ENCODE data around the gene PKN3.

PKN3 gene

GRCh38 chr9:128750926-128751595 lies 48.8 kb downstream of the PKN3 start:
- no peak for DNase-seq

GRCh38 chr9:128753627-128754026 lies 51.3 kb downstream of the PKN3 start:
- no peak for DNase-seq

GRCh38 chr9:128757602-128758001 lies 55.3 kb downstream of the PKN3 start:
- DNase-seq = no peak

GRCh38 chr9:128762671-128763449 lies 60.6 kb downstream of the PKN3 start:
- DNase-seq = no peak

DNA sequence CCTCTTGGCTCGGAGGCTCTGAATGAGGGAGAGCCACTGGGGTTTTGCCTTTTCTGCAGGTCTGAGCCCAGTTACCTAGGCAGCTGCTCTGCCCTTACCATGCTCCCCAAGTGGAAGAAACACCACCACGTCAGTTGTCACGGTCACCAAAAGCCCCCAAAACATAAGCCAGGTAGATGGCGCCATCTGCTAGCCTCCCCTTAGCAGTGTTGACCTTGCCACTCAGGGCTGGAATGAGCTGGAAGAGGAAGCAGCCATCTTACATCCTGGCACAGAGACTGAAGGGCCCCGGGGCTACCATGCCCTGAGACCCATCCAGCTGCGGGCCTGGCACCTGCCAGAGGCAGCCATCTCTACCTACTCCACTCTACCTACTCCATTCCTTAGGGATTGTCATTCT lies 62.1 kb downstream of the PKN3 start:
- no peak for DNase-seq

GRCh38 chr9:128765499-128765898 lies 63.2 kb downstream of the PKN3 start:
- DNase-seq = no peak

DNA sequence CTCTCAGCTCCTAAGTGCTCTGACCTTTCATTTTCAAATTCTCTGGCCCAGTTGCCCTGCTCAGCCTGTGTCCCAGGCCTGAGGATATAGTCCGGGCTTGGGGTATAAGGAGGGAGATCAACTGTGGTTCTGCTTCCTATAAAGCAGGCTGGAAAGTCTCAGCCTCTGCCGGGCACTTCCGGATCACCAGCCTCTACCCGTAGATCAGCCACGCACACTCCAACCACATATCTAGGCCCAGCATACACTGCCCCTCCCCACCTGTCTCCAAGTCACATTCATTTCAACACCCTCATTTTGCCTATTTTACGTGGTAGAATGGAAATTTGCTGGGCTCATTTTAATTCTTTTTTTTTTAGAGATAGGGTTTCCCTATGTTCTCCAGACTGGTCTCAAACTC lies 66.3 kb downstream of the PKN3 start:
- no peak for DNase-seq
